Skin epidermis (tissue), 12 donors: Measurements from ENCODE around the gene TACC2.
"Not testable (repeated sequence)": the region's sequence is repeated elsewhere in the genome, so short reads cannot be mapped to it uniquely, and the experiment has no call there.

Experiments used
- H3K27ac ChIP-seq, 21 experiments: fragments of 200-600 bp; sonication (generic) in 11 of 21; one replicate each; pipeline ENCODE4 v1.5.0; 2020; ENCODE audit warnings: mild to moderate bottlenecking in 3 of 21, inconsistent platforms in 2 of 21, moderate library complexity in 2 of 21
- H3K4me3 ChIP-seq, 7 experiments: fragments of 200-600 bp; sonication (generic) in 2 of 7; one replicate each; pipeline ENCODE4 v1.5.0; 2020; ENCODE audit warnings: inconsistent platforms in 2 of 7, mild to moderate bottlenecking in 2 of 7, moderate library complexity in 1 of 7

The TACC2 gene

GRCh38 chr10:121988361-121989324 lies at the start of gene TACC2:
Gene TACC2, plus strand, starts transcription at chr10:121989163. Its CDS starts 32,819 bp downstream, at chr10:122021982.
- Histone ChIP-seq H3K4me3 (no peak within 1 kb of the TSS), H3K27ac (no peak within 1 kb of the TSS)

GRCh38 chr10:121941532-121941931 lies 47.4 kb upstream of the TACC2 start:
- Histone ChIP-seq H3K4me3 (no peak overlapping the region), H3K27ac (no peak overlapping the region)

GRCh38 chr10:121942749-121943416 lies 46.1 kb upstream of the TACC2 start:
- Histone ChIP-seq H3K27ac (peak overlapping the region in 1 of 21 experiments; percentile 41), H3K4me3 (no peak overlapping the region)

GRCh38 chr10:121947343-121948330 lies 41.3 kb upstream of the TACC2 start:
- no peak overlapping the region for H3K27ac ChIP-seq
- H3K4me3 ChIP-seq = no peak overlapping the region

- Histone ChIP-seq H3K27ac (no peak overlapping the region), H3K4me3 (no peak overlapping the region)
Observed at GRCh38 chr10:121949049-121949448, 39.9 kb upstream of the TACC2 start.

GRCh38 chr10:121949451-121949850 lies 39.5 kb upstream of the TACC2 start:
- Histone ChIP-seq H3K27ac (no peak overlapping the region), H3K4me3 (no peak overlapping the region)

GRCh38 chr10:121952226-121952625 lies 36.7 kb upstream of the TACC2 start:
- H3K27ac ChIP-seq = no peak overlapping the region
- no peak overlapping the region for H3K4me3 ChIP-seq

- Histone ChIP-seq H3K4me3 (no peak overlapping the region), H3K27ac (no peak overlapping the region)
Observed at GRCh38 chr10:121956111-121957061, 32.6 kb upstream of the TACC2 start.

- Histone ChIP-seq H3K27ac (no peak overlapping the region), H3K4me3 (no peak overlapping the region)
Observed at GRCh38 chr10:121959671-121960070, 29.3 kb upstream of the TACC2 start.

GRCh38 chr10:121961456-121961855 lies 27.5 kb upstream of the TACC2 start:
- H3K27ac ChIP-seq = no peak overlapping the region
- no peak overlapping the region for H3K4me3 ChIP-seq

- H3K27ac ChIP-seq = no peak overlapping the region
- H3K4me3 ChIP-seq = no peak overlapping the region
Observed at GRCh38 chr10:121965996-121966395, 23.0 kb upstream of the TACC2 start.

- not testable (repeated sequence) for H3K27ac ChIP-seq, H3K4me3 ChIP-seq
Observed at GRCh38 chr10:121969086-121969485, 19.9 kb upstream of the TACC2 start.

- Histone ChIP-seq H3K27ac (peak overlapping the region in 20 of 21 experiments; percentile 79 to 100 (median 96)), H3K4me3 (peak overlapping the region; percentile 84 to 99 (median 89))
Observed at GRCh38 chr10:121974019-121974534, 14.9 kb upstream of the TACC2 start.

GRCh38 chr10:121974535-121975294 lies 14.2 kb upstream of the TACC2 start, which contains the start of gene NSMCE4A:
Gene NSMCE4A, minus strand, starts transcription at chr10:121975217. Its CDS starts 52 bp downstream, at chr10:121975165.
- peak within 1 kb of the TSS; percentile 84 to 99 (median 89) for H3K4me3 ChIP-seq
- H3K27ac ChIP-seq = peak within 1 kb of the TSS; percentile 79 to 100 (median 97)

GRCh38 chr10:121975295-121976086 lies 13.5 kb upstream of the TACC2 start:
- peak overlapping the region; percentile 79 to 100 (median 97) for H3K27ac ChIP-seq

GRCh38 chr10:121976607-121977006 lies 12.4 kb upstream of the TACC2 start:
- Histone ChIP-seq H3K4me3 (no peak overlapping the region), H3K27ac (no peak overlapping the region)

More at GRCh38 chr10:121975295-121976086, 13.5 kb upstream of the TACC2 start:
- peak overlapping the region; percentile 84 to 99 (median 89) for H3K4me3 ChIP-seq

GRCh38 chr10:121978511-121978910 lies 10.5 kb upstream of the TACC2 start:
- Histone ChIP-seq H3K4me3 (no peak overlapping the region), H3K27ac (no peak overlapping the region)
